Esophagus muscularis mucosa (tissue), 4 donors: ENCODE measurements around the gene PODXL2. TPM values are rescaled to one million over a fixed set of nuclear protein-coding genes. Genes with fewer than 3 reads are reported as not detected.

Source experiments
- DNase-seq: peaks from one replicate; pipeline ENCODE4 v3.0.0-alpha.2; 2017; ENCODE audit errors: extremely low spot score
- H3K27ac ChIP-seq, 4 donors: fragments of 200-600 bp; sonication (generic); replicated peaks in 1 of 4; 1 replicate in 3 of 4; 2 replicates in 1 of 4; pipeline ENCODE4 v1.5.1; 2016 to 2019; ENCODE audit warnings: mild to moderate bottlenecking in 1 of 4
- H3K27me3 ChIP-seq, 4 donors: fragments of 200-600 bp; sonication (generic); one replicate each; pipeline versions ENCODE4 v1.5.1 to v1.6.0; 2016 to 2019
- H3K36me3 ChIP-seq, 4 donors: fragments of 200-600 bp; sonication (generic); one replicate each; pipeline ENCODE4 v1.5.1; 2016 to 2019
- H3K4me1 ChIP-seq, 4 donors: fragments of 200-600 bp; sonication (generic); one replicate each; pipeline ENCODE4 v1.5.1; 2016 to 2019
- H3K4me3 ChIP-seq, 4 donors: fragments of 200-600 bp; sonication (generic); 1 replicate in 2 of 4; 2 replicates in 2 of 4; pipeline ENCODE4 v1.5.1; 2016 to 2019; ENCODE audit warnings: mild to moderate bottlenecking in 4 of 4, moderate library complexity in 1 of 4
- H3K9me3 ChIP-seq, 4 donors: fragments of 200-600 bp; sonication (generic); 1 replicate in 3 of 4; 2 replicates in 1 of 4; pipeline ENCODE4 v1.5.1; 2016 to 2019
- CTCF ChIP-seq, 3 experiments: fragments of 200-600 bp in 2 of 3; fragments of 450-650 bp in 1 of 3; sonication (generic) in 2 of 3; IDR thresholded peaks; one replicate each; pipeline ENCODE4 v1.5.1; 2017 to 2019; ENCODE audit warnings: antibody characterized with exemption in 3 of 3, mild to moderate bottlenecking in 2 of 3, moderate library complexity in 1 of 3
- EP300 ChIP-seq: sonication (generic); formaldehyde crosslinking; IDR thresholded peaks from one replicate; pipeline ENCODE4 v1.6.1; 2017; ENCODE audit warnings: antibody characterized with exemption
- POLR2A ChIP-seq: fragments of 450-650 bp; IDR thresholded peaks from one replicate; pipeline ENCODE4 v1.6.1; 2017; ENCODE audit warnings: antibody characterized with exemption, moderate library complexity, mild to moderate bottlenecking, low read depth
- POLR2AphosphoS5 ChIP-seq, 2 donors: sonication (generic); formaldehyde crosslinking; IDR thresholded peaks; one replicate each; pipeline ENCODE4 v1.6.1; 2017; ENCODE audit warnings: antibody characterized with exemption in 2 of 2
- WGBS: methylation state at CpG from one replicate; pipeline ENCODE4 v1.1.5; 2018; 5-methylcytosine and 5-hydroxymethylcytosine counted together
- intact Hi-C: fragments of 100-400 bp; cut with DNase I; formaldehyde crosslinking; loops from one replicate; pipeline ENCODE4 v1.15.1; 2023
- total RNA-seq, 4 donors: library from RNA; depleted of rRNA; stranded (reverse); fragments of >200 nt; gene quantifications; one replicate each; pipeline versions ENCODE4 v1.1.0 to v1.2.1, GENCODE V29; 2016

PODXL2 gene
- total RNA-seq, 4 donors from 2014 or later = 1.7 to 3.1 (median 2.5) TPM

- Histone ChIP-seq H3K9me3 (no peaks in the 10 kb centered on the region), H3K4me3 (no peak overlapping the region), H3K4me1 (peaks cover 21 to 50% (median 40%) of the 10 kb centered on the region in 4 donors), H3K36me3 (peaks cover 0 to 26% (median 8%) of the 10 kb centered on the region in 4 donors), H3K27ac (no peak overlapping the region), H3K27me3 (no peaks in the 10 kb centered on the region)
- TF ChIP-seq CTCF (IDR thresholded peaks at IDR 0.05) (no peak), EP300 (no peak), POLR2A (no peak), POLR2AphosphoS5 (IDR thresholded peaks at IDR 0.05) (no peak)
- DNase-seq = no peak
- 98% methylated on average over 2 of the region's 2 CpGs for WGBS
- intact Hi-C loops = no loop called here
Measured at GRCh38 chr3:127687228-127687737, 58.3 kb downstream of the PODXL2 start.

DNA sequence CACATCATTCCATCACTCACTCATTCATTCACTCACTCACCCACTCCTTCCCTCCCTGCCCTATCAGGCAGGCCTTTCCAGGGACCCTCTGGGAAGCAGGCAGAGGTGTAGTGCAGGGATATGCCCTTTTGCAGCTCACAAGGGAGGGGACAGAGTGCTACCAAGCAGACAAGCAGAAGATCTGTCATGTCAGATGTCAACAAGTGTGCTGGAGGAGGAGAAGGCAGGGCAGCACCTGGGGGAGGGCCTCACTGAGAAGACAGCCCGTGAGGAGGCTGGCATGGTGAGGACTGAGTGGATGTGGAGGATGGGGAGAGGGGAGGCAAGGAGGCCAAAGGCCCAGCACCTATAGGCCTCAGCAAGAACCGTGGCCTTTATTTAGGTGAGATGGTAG, 59.0 kb downstream of the PODXL2 start:
- Histone ChIP-seq H3K27me3 (no peaks in the 10 kb centered on the region), H3K9me3 (no peaks in the 10 kb centered on the region), H3K27ac (peak overlapping the region; percentile 74 to 84 (median 79)), H3K4me3 (no peak overlapping the region), H3K36me3 (peaks cover 0 to 32% (median 16%) of the 10 kb centered on the region in 4 donors), H3K4me1 (peaks cover 21 to 50% (median 40%) of the 10 kb centered on the region in 4 donors)
- no peak for TF ChIP-seq POLR2AphosphoS5 (IDR thresholded peaks at IDR 0.05)
- no peak for TF ChIP-seq POLR2A
- TF ChIP-seq CTCF (IDR thresholded peaks at IDR 0.05) = no peak
- TF ChIP-seq EP300 = no peak
- WGBS = 49% methylated on average over 2 of the region's 2 CpGs
- intact Hi-C loops = no loop called here
- no peak for DNase-seq

DNA sequence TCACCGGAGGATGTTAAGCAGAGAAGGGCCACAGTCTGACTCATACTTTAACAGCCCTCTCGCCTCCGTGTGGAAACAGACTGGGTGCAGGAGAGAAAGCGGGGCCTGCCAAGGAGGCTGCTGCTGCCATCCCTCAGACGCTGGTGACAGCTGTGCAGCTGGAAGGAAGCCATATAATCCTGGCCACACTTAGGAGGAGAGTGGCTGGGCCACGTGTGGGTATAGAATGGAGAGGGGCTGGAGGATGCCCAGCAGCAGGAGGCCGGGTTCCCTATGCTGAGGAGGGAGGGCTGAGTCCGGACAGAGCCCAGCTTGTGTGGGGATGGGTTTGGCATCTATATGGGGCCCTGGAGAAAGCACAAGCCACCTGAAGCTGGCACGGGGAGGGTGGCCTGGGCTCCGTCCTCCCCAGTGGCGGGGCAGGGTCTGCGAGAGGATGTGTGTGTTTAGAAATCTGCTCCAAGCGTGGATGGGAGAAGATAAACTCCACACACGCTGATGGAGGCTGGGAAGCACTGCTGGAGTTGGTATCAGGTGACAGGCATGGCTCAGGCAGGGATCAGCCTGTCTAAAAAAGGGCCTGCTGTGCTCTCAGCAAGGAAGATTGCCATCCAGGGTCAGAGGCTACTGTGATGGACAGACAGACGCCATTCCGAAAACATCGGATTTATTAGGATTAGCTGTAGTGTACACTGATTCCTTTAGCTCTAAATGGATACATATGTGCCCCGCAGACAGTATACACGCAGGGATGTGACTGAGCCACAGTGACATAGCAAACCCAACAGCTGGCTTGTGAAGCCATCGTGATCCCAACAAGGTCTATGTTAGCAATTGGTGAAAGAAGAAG, 59.7 kb downstream of the PODXL2 start:
- DNase-seq = no peak
- no peak for TF ChIP-seq EP300
- peak in 1 of 2 donors; percentile 12 for TF ChIP-seq POLR2AphosphoS5 (IDR thresholded peaks at IDR 0.05)
- peak overlapping the region; percentile 74 to 84 (median 79) for H3K27ac ChIP-seq
- no peak overlapping the region for H3K4me3 ChIP-seq
- no peaks in the 10 kb centered on the region for H3K9me3 ChIP-seq
- H3K27me3 ChIP-seq = no peaks in the 10 kb centered on the region
- H3K36me3 ChIP-seq = peaks cover 3 to 38% (median 22%) of the 10 kb centered on the region in 4 donors
- WGBS = 56% methylated on average over 20 of the region's 20 CpGs
- intact Hi-C loops = no loop called here
- peaks cover 21 to 46% (median 39%) of the 10 kb centered on the region in 4 donors for H3K4me1 ChIP-seq

GRCh38 chr3:127689266-127689860, 60.4 kb downstream of the PODXL2 start:
- intact Hi-C loops = no loop called here
- H3K9me3 ChIP-seq = no peaks in the 10 kb centered on the region
- peak overlapping the region; percentile 74 to 84 (median 79) for H3K27ac ChIP-seq
- whole genome bisulfite sequencing = 75% methylated on average over 14 of the region's 19 CpGs
- peaks cover 21 to 42% (median 38%) of the 10 kb centered on the region in 4 donors for H3K4me1 ChIP-seq
- no peaks in the 10 kb centered on the region for H3K27me3 ChIP-seq
- H3K4me3 ChIP-seq = no peak overlapping the region
- no peak for DNase-seq
- TF ChIP-seq EP300 = no peak
- TF ChIP-seq CTCF (IDR thresholded peaks at IDR 0.05) = no peak
- no peak for TF ChIP-seq POLR2AphosphoS5 (IDR thresholded peaks at IDR 0.05)
- H3K36me3 ChIP-seq = peaks cover 3 to 46% (median 24%) of the 10 kb centered on the region in 4 donors

- Histone ChIP-seq H3K4me3 (no peak overlapping the region), H3K4me1 (peaks cover 21 to 42% (median 38%) of the 10 kb centered on the region in 4 donors), H3K27ac (peak overlapping the region; percentile 74 to 84 (median 79)), H3K27me3 (no peaks in the 10 kb centered on the region), H3K9me3 (no peaks in the 10 kb centered on the region), H3K36me3 (peaks cover 3 to 51% (median 28%) of the 10 kb centered on the region in 4 donors)
- DNase-seq = no peak
- 33% methylated on average over 2 of the region's 4 CpGs for WGBS
- no peak for TF ChIP-seq POLR2A
- no peak for TF ChIP-seq CTCF (IDR thresholded peaks at IDR 0.05)
- no peak for TF ChIP-seq POLR2AphosphoS5 (IDR thresholded peaks at IDR 0.05)
- TF ChIP-seq EP300 = no peak
- intact Hi-C loops = loop anchor here (10.0 kb wide), 1 partner anchor 75 kb away; no protein-coding TSS in a partner anchor
Measured at GRCh38 chr3:127690106-127690505, 61.1 kb downstream of the PODXL2 start.
